ENCODE measurements around the gene CDKN2B.
"Not testable (repeated sequence)": the region's sequence is repeated elsewhere in the genome, so short reads cannot be mapped to it uniquely, and the experiment has no call there.

The CDKN2B gene

GRCh38 chr9:22008717-22009505, at the start of gene CDKN2B:
TSS of gene CDKN2B (minus strand) at chr9:22009305. CDS start at chr9:22008953, 352 bp downstream.
- peak; percentile 81 for DNase-seq

GRCh38 chr9:22057972-22058371, 48.9 kb upstream of the CDKN2B start:
- DNase-seq = not testable (repeated sequence)

GRCh38 chr9:22056402-22056801, 47.3 kb upstream of the CDKN2B start:
- no peak for DNase-seq

GRCh38 chr9:22055090-22055489, 46.0 kb upstream of the CDKN2B start:
- DNase-seq = no peak

GRCh38 chr9:22054529-22054928, 45.4 kb upstream of the CDKN2B start:
- no peak for DNase-seq

- no peak for DNase-seq
These were observed 45.0 kb upstream of the CDKN2B start for GRCh38 chr9:22054076-22054475.

GRCh38 chr9:22053178-22053577, 44.1 kb upstream of the CDKN2B start:
- DNase-seq = no peak

- peak; percentile 27 for DNase-seq
These were observed 43.4 kb upstream of the CDKN2B start for GRCh38 chr9:22052376-22052945.

- no peak for DNase-seq
These were observed 41.8 kb upstream of the CDKN2B start for GRCh38 chr9:22050924-22051323.

- no peak for DNase-seq
These were observed 40.3 kb upstream of the CDKN2B start for GRCh38 chr9:22049411-22049810.

GRCh38 chr9:22047596-22047995, 38.5 kb upstream of the CDKN2B start:
- no peak for DNase-seq

- no peak for DNase-seq
These were observed 37.3 kb upstream of the CDKN2B start for GRCh38 chr9:22046243-22046885.

GRCh38 chr9:22045423-22045822, 36.3 kb upstream of the CDKN2B start:
- no peak for DNase-seq

GRCh38 chr9:22044583-22044982, 35.5 kb upstream of the CDKN2B start:
- no peak for DNase-seq

- no peak for DNase-seq
These were observed 34.8 kb upstream of the CDKN2B start for GRCh38 chr9:22043928-22044327.

- DNase-seq = no peak
These were observed 32.7 kb upstream of the CDKN2B start for GRCh38 chr9:22041775-22042174.

- no peak for DNase-seq
These were observed 32.2 kb upstream of the CDKN2B start for GRCh38 chr9:22041344-22041743.

GRCh38 chr9:22040760-22041159, 31.7 kb upstream of the CDKN2B start:
- DNase-seq = no peak

GRCh38 chr9:22039258-22039657, 30.2 kb upstream of the CDKN2B start:
- no peak for DNase-seq

GRCh38 chr9:22037954-22038690, 29.0 kb upstream of the CDKN2B start:
- no peak for DNase-seq

- DNase-seq = no peak
These were observed 27.9 kb upstream of the CDKN2B start for GRCh38 chr9:22036866-22037626.

- DNase-seq = no peak
These were observed 26.5 kb upstream of the CDKN2B start for GRCh38 chr9:22035591-22036011.

All from activated naive CD4-positive, alpha-beta T cell treated with Interleukin-2 at 50 U/mL for 16 hours (primary cell).